Left ventricle myocardium superior (tissue), 1 donor: Measurements from ENCODE around the gene HOXA5. TPM values are rescaled to one million over a fixed set of nuclear protein-coding genes. Genes with fewer than 3 reads are reported as not detected.

Source experiments
- ATAC-seq: fragments of 200-7000 bp; cut with Tn5 transposase; one replicate; pipeline ENCODE4 v1.9.1; 2020; ENCODE audit warnings: mild to moderate bottlenecking, moderate library complexity
- DNase-seq: peaks from one replicate; pipeline ENCODE4 v3.0.0-alpha.2; 2020
- intact Hi-C: fragments of 100-400 bp; cut with micrococcal nuclease; formaldehyde crosslinking; loops from one replicate; pipeline ENCODE4 v1.11.0; 2022
- long read RNA-seq: library from polyadenylated mRNA; unstranded; transcript quantifications from one replicate; pipeline ENCODE4 v2.0.0, GENCODE V29; 2021
- total RNA-seq: library from RNA; stranded (reverse); fragmentation: NEBNext Ultra II Directional; extraction: Animal tissue kit (Norgen Biotek cat#: 25700); gene quantifications from one replicate; pipeline ENCODE4 v1.2.1, GENCODE V29; 2021
- donor health status: DM: no; HTN: yes; CAD: no; lungs with severe emphysema.

HOXA5 gene
- total RNA-seq, result not detected
- long read RNA-seq, result 0 reads

DNA sequence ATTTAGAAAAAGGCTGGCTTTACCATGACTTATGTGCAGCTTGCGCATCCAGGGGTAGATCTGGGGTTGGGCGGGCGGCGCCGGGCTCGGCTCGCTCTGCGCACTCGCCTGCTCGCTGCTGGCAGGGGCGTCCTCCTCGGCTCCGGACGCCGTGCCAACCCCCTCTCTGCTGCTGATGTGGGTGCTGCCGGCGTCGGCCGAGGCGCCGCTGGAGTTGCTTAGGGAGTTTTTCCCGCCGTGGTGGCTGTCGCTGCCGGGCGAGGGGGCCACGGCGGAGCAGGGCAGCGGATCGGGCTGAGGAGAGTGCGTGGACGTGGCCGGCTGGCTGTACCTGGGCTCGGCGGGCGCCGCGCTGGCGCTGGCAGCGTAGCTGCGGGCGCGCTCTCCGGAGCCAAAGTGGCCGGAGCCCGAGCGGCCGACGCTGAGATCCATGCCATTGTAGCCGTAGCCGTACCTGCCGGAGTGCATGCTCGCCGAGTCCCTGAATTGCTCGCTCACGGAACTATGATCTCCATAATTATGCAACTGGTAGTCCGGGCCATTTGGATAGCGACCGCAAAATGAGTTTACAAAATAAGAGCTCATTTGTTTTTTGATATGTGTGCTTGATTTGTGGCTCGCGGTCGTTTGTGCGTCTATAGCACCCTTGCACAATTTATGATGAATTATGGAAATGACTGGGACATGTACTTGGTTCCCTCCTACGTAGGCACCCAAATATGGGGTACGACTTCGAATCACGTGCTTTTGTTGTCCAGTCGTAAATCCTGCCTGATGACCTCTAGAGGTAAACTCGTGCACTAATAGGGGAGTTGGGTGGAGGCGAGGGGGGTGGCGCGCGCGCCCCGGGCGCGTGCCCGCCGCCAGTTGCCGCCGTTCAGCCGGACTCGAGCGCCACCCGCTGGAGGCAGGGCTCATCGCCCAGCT is at the start of gene HOXA5:
TSS of gene HOXA5 (minus strand) at position 659 of the 927 bp plus-strand sequence. CDS start at position 585, 74 bp downstream.
- DNase-seq (no peak), ATAC-seq (no peak)
- intact Hi-C loops, result no loop called here

DNA sequence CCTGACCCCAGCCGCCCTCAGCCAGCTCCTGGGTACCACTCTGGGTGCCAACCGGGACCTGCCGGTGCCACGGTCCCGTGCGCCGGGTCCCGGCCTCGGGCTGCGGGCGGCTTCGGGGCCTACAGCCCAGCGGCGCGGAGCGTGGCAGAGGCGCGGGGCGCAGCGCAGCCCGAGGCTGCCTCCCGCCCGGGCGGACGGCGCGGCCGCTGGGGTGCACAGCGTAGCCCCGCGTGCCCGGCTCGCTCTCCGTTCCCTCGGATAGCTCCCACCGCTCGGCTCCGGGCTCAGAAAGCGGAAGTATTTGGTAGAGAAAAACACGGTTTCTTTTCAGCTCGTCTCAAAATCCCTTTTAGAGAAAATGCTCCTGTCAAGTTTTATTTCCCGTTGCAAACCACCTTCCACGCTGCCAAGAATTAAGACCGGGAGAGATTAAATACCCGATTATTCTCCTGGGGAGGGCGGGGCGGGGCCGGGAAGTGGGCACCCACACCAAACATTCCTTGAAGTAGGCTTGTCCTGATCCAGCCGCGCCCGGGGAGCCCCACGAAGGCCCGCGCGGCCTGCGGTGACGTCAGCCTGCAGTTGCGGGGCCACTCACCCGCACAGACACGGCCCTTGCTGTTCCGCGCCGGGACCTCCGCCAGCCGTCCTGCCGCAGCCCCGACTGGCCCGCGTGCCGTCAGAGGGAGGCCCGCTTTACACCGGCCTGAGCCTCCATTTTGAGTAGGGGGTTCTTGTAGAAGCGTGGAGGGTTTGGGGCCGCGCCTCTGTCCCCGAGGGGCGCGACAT is 49.3 kb upstream of the HOXA5 start:
- intact Hi-C loops, result no loop called here
- ATAC-seq (no peak), DNase-seq (peak; percentile 47)

DNA sequence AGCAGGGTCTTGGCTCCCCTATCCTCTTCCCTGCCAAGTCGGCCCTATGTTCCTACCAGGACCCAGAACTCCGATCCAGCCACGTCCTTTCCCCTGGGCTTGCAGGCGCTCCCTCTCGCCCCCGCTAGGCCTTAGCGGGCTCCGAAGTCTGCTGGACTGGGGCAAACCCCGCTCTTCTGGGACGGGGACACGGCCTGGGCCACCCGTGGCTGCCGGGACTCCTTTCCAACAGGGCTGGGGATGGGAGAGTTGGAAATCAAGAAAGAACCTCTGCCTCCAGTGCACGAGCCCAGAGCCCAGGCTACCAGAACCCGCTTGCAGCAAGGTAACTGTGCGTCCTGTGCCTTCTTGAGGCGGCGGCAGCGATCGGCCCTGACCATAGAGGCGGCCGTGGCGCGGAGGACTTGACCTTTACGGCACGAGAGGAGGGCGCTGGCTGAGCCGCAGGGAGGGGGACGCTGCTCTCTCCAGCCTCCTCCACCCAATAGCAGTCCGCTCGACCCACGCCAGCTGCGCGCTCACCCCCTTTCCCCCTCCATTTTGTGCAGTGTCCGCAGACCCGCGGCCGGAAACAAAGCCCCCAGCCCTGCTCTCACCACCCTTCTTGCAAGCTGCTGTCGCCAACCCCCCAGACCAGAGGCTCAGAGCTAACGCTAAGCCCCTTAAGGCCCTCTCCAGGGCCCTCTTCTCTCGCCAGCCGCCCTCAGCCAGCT is 48.5 kb upstream of the HOXA5 start:
- intact Hi-C loops, result no loop called here
- no peak for ATAC-seq
- no peak for DNase-seq

DNA sequence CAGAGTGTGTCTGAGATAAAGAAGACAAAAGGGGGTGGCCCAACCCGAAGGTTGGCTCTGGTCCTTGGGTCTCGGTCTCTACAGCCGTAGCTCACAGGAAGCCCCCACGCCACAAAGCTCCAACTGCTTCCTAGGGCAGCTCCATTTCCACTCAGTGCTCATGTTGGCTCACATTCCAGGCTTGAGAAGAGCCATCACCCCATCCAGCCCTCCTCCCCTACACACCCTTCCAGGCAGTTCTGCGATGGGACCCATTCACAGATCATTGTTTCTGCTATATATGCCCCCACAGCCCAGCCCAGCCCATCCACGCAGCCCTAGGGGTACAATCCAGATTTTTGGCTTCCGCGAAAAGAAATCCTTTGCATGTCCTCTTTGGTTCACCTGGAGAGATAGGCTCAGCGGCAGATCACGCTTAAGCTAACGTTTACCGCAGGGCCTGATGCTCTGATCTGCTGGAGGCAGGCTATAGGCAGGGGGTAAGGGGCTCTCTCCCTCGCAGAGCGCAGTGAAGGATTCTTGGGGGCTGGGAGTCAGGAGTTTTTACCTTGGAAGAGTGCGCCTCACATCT is 47.8 kb upstream of the HOXA5 start:
- ATAC-seq (no peak), DNase-seq (no peak)
- intact Hi-C loops, result no loop called here

DNA sequence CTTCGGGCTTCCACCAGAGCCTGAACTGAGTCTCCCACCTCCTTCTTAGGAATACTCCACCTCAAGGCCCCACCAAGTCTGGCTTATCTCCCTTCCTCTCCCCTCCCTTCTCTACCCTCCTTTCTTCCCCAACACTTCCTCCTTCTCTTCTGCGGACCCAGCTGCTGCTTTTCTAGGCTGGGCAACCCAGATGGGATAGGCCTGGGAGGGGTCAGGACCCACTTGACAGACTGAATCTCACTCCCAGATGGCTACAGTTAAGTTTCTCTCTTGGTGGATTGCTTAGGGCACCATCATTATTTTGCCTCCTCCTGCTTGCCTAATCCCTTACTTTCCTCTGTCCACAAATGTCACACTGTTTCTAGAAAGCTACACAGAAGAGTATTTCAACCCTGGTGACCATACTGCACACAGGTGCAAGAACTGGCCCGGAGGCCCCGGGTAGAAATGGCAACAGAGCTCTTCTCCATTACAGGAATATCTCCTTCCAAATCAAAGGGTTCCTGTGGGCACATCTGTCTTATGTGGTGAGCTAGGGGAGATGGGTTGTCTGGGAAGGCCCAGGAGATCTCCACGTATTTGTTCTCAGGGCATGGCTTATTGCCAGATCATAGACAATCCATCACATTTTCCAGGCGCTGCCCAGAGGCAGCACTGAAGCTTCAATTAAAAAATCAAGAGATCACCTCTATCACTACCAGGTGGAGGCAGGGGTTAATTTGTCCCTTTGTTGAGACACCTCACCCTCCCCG is 46.7 kb upstream of the HOXA5 start:
- DNase-seq (no peak), ATAC-seq (no peak)
- intact Hi-C loops, result no loop called here

DNA sequence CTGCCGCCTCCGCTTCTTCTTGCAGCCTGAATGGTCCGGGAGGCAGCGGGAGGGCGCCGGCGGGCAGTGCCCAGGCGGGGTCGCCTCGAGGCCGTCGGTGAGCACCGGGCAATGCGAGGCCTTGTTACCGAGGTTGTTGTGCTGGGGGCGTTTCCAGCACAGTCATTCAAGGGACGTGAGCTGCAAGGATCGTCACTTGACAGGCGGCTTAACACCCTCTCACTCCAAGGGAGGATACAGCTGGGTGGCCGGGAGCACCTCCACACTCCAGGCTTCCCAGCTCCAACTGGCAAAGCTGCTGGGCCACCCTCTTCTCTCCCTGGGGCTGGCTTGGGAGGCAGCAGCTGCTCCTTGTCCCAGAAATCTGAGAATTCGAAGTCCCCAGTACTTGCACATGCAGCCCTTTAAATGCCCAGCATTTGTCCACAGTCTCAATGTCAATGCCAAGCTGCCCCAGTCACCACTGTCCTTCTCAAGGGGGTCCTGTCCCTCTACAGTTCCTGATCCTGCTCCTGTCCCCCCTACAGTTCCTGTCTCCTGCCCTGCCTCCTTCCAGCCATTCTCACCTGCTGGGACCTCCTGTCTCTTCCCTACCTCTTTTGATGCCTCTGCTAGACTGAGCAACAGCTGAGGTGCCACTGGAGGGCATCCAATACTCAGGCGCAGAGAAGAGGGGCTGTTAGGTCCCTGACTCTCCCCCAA is 46.0 kb upstream of the HOXA5 start:
- no peak for ATAC-seq
- DNase-seq, result no peak
- intact Hi-C loops, result no loop called here

DNA sequence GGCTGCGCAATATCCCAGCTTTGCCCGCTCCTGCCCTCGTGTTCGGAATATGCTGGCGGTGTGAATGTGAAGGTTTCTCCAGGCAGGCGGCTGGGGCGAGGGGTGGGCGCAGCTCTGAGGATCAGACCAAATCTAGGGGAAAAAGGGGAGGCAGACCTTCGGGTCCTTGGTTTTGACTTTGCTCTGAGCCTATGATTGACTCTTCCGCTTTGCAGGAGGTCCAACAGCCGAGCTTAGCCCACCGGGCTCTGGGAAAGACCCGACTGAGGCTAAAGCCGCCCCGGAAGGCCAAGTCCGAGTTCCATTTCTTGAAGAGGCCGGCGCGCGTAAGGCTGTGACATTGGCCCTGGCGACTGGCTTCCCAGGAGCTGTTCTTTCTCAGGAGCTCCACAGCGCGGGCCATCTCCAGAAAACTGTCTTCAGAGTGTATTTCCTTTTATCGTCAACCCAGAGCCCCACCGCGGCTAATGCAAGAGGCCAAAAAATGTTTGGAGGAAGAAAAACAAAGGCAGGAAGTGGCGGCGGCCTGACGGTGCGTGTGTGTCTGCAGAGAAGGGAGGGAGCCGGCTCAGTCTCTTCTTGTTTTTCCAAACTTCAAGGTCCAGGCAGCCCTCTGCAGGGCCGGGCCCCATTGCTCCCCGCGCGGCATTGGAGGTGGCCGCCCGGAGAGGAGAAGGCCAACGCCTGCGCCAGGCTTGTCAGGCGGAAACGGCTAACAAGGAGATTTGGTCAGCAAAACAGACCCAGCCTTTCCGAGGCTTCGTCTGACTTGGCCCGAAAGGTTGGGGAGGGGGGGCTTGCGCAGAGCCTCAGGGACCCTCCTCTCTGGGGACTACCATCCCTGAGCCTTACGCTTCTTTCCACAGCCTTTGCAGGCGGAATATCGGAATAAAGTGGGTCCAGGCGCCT is 45.2 kb upstream of the HOXA5 start:
- ATAC-seq (peak; percentile 23), DNase-seq (no peak)
- intact Hi-C loops, result no loop called here

DNA sequence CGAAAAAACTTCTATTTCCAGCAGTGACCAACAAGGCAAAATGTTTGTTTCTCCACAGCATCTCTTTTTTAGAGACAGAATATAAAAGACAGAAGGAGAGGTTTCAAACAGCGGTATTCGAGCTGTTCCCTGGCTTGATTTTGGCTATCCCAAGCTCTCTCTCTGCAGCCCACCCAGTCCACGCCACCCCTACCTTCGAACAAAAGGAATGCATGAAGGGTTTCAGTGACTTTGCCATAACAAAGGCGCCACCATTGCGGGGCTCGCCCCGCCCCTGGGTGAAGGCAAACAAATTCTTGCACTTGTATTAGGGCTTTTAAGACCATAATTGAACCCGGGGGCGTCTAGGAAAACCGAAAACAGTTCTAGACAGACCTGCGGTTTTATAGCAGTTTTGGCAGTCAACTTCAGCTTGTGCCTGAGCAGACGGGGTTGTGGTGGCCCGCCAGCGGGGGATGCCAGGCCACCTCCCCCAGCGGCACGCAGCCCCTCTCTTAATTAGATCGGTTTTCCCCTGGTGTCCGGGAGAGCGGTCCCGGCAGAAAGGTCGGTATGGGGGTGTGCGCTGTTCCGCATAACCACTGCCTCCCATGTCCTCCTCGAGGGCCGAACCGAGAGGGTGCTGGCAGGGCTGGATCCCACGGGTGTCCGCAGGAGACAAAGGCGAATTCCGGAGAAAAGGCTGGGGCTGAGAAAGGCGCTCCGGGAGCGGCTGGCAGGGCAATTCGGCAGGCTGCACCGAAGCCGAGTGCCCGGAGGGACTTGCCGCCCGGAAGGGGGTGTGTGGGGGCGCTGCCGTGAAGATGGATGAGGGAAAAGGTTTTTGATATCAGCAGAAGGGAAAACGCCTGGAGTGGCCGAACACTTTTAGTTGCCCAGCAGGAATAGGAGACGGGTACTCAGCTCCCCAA is 44.2 kb upstream of the HOXA5 start:
- ATAC-seq (no peak), DNase-seq (no peak)
- intact Hi-C loops, result no loop called here

DNA sequence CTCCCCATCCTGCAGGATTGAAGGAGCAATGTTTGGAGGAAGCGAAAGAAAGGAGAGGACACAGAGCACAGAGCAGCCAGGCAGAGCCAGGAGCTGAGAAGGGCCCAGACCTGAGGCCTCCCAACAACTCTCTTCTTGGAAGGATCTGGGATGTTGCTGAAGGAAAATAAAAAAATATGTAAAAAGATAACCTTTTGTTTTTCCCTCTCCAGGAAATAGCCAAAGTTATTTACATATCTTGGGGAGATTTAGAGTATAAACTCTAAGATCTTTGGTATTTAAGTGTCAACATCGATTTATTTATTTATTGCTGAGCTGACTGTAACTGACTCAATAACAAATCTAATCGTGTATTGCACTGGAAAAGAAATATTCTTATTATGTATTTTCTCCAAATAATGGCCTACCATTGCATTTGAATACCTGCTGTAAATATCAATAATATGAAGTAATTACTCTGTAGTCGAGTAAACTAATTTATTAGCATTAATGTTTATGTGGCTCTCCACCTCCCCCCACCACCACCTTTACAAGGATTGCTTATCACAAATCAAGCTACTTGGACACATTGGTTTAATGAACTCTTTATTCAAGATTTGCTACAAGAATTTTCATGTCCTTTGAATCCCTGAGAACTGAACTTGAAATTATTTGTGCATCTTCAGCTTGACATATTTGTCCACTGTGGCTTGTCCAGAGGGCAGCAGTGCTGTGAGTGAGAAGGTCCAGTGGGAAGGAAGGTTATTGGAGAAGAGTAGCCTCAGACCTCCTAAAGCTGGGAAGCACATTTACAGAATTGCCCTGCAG is 43.4 kb upstream of the HOXA5 start:
- no peak for ATAC-seq

DNA sequence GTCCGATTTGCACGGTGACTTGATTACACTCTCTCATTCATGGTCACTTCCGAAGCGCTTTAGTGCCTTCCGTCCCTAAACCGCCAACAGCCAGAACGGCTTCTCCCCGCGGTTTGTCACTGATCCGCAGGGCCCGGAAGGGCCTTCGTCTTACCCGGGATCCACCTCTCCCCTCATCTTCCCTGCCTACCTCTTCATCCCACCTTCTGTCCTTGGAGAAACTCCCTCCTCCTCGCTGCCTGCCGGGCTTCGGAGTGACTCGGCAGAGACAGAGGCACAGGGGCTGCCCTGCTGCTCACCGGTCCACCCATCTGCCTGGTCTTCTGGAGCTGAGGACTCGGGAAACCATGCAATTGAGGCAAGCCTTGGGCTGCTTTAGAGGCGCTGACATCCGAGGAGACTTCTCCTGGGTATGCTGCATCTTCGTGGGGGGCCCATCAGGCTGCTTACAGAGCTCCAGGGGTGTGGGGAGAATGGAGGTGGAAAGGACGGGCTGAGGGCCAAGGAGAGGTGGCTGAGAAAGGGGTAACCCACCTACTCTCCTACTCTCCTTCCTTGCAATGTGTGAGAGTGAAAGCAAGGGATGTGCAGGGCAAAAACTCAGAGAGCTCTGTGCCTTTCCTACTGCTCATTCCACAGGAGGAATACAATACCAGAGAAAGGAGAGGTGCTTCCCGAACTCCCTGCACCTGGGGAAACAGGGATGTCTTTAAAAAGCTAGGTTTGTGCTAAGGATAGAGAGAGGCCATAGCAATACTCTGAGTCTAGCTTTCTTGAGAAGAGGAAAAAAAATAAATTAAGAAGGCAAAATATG is 42.6 kb upstream of the HOXA5 start:
- intact Hi-C loops, result no loop called here
- no peak for DNase-seq
- no peak for ATAC-seq

More for the DNA sequence above, 43.4 kb upstream of the HOXA5 start:
- intact Hi-C loops, result no loop called here
- DNase-seq, result no peak

DNA sequence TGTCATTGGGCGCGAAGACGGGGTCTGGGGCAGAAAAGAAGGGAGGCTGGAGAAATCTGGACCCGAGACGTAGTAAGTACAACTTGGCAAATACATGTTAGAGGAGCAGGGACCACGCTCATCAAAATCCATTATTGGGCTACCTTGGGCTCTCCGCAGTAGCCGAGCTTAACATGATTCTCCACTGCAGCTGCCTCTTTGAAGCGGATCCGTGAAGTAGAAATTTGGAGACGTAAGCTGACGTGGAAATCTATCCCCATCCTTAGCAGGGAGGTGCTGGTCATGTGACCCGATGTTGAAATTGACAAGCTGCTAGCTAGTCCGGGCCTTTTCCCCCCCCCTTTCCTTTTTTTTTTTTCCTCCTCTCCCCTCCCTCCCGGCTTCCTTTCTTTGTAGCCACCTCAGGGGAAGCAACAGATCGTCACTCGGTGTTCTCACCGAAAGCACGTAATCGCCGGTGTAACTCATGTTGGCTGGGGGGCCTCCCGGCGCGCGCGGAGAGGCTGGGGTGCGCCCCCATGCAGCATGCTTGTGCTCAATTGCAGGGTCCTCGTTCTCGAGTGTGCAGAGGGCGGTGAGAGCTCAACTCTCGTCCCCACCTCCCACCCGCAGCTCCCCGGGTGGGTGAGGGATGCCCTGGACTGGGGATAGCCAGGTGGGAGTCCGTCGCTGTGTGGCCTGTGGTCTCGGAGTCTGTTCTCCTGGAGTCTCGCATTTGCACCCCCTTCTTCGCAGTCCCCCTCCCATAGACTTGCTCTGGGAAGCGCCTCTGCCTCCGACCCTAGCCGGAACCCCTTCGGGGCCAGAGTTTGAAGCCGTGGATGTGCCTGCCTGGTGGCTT is 41.8 kb upstream of the HOXA5 start, which contains the start of gene HOXA11:
TSS of gene HOXA11 (minus strand) at position 220 of the 841 bp plus-strand sequence. CDS start at position 132, 88 bp downstream.
- intact Hi-C loops, result no loop called here
- no peak for DNase-seq
- ATAC-seq, result no peak

DNA sequence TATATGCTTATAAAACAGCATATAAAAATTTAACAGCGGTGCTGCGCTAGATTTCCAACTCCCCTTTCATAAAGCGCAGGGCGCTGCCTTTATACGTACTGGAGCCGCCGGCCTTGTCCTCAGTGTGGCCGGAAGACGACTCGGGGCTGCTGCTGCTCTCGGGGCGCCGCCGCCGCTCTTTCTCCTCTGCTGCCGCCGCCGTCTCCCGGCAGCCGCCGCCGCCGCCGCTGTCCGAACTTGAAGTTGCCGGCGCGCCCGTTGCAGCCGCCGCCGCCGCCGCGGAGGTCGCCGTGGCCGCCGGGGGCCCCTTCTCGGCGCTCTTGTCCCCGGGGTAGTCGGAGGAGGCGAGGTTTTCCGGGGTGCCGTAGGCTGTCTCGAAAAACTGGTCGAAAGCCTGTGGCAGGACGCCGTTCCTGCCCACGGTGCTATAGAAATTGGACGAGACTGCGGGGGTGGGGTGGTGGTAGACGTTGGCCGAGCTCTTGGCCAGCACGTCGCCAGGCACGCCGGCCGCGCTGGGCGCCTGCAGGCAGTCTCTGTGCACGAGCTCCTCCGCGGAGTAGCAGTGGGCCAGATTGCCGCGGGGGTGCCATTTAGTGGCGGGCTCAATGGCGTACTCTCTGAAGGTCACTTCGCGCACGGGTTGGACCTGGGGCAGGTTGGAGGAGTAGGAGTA is 41.0 kb upstream of the HOXA5 start:
- intact Hi-C loops, result no loop called here
- ATAC-seq (peak; percentile 17), DNase-seq (no peak)
